ENCODE data around the gene RPSA.
"Not testable (repeated sequence)": the region's sequence is repeated elsewhere in the genome, so short reads cannot be mapped to it uniquely, and the experiment has no call there.

The RPSA gene

DNA sequence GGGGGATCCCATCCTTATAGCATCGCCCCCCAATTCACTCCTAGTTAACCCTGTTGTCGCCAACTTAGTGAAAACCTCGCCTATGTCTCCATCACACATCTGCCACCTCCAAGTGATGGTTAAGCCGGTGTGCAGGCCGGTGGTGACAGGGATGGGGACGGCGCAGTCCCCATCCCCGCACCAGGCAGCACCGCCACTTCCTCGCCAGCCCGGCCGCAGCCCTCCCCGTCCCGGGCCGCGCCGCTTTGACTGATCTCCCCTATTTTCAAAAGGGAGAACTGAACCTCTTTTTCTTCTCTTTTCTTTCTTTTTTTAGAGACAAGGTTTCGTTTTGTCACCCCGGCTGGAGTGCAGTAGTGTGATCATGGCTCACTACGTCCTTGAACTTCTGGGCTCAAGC is 49.6 kb downstream of the RPSA start:
- DNase-seq (ENCODE audit: low spot score): no peak

DNA sequence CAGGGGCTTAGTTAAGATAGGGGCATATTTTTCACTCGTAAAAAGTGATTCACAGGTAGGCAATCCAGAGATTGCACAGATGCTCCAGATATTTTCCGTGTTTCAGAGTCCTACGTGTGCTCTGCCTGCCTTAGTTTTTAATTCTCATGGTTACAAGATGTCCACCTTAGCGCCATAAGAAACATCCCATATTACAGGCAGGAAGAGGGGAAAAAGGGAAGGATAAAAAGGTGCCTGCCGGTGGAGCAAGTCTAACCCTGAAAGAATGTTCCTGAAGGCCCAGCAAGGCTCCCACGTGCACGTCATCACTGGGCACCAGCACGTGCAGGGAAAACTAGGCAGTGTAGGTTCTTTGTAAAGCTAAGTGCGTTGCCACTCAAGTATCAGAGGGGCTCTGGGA is 50.8 kb downstream of the RPSA start:
- no peak for DNase-seq (ENCODE audit: low spot score)

DNA sequence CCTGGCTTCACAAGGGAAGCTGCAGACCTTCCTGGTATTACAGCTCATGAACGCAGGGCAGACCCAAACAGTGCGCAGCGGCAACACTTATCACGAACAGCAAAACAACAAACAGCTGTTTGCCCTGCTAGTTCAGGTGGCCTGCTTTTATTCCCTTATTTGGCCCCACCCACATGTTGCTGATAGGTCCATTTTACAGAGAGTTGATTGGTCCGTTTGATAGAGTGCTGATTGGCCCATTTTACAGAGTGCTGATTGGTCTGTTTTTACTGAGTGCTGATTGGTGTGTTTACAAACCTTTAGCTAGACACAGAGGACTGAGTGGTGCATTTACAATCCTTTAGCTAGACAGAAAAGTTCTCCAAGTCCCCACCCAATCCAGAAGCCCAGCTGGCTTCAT is 52.1 kb downstream of the RPSA start:
- not testable (repeated sequence) for DNase-seq (ENCODE audit: low spot score)

DNA sequence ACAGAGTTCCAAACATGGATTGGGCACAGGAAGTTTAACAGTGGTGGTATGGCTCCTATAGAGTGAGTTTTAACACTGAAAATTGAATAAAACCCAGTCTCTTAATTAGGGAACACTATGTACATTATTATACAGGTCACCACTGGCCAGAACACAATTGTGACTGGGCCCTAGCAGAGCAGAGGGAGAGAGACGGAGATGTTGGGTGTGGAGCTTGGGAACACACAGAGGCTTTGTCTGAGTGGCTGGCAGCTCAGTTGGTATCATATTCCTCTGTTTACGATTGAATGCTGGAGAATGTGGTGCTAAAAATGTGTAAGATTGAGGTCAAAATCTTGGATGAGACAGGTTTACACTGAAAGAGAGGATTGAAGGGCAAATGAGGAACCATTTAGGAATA is 54.2 kb downstream of the RPSA start:
- DNase-seq (ENCODE audit: low spot score): no peak

Data from CD4-positive, alpha-beta T cell treated with Interleukin-2 at 100 ng/mL for 4 hours (primary cell).